GM11168 (cell line): Measurements from ENCODE around the gene DRC3.

Source experiments
- in situ Hi-C: fragments of 300-500 bp; cut with MboI; formaldehyde crosslinking; loops from one replicate; pipeline ENCODE4 v1.12.0; 2022; ENCODE audit warnings: low sequenced_read_pairs; ENCODE audit not compliant: unreplicated experiment

The DRC3 gene

DNA sequence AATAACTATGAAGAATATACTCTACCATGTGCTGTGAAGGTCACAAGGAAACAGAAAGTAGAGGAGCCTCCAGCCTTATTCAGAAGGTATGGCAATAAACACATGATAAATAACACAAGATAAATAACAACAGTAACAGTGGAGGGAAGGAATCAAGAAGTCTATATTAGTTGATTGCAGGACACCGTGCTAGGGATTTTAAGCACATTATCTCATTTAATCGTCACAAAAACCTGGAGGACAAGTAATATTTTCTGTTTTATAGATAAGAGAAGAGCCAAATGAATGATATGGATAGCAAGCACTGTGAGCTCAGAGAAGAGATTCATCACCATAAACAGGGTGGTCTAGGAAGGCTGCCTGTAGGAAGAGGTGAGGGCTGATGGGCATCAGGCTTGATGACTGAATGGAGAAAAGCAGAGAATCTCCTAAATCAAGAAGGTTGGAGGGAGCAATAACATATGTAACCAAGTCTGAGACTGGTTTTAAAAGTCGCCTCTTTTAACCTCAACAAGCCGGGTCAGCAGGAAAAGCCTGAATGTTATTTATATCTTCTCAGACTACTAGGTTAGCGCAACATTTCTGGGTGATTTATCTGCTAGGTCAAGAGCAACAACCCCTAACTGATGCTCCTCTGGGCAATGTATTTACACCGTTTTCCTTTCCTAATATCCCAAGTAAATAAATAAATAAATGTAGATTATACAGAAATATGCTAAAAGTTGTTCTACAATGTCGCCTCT lies 8.8 kb upstream of the DRC3 start:
- in situ Hi-C loops, result no loop called here

DNA sequence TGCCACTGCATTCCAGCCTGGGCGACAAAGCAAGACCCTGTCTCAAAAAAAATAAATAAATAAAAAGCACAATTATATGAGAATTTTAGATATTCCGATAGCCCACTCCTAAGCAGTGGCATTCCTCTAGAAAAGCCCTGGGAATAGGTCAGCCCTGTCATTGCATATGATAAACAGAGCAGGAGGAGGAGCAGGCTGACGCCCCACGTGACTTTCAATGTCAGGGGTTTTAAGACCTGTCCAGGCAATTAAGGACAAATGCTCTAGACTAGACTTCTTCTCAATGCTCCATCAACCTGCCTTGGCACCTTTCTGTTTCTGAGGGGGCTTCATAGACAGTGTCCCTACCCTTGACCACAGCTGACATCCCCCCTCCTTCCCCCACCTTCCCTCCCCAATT lies 8.0 kb upstream of the DRC3 start:
- in situ Hi-C loops, result no loop called here

DNA sequence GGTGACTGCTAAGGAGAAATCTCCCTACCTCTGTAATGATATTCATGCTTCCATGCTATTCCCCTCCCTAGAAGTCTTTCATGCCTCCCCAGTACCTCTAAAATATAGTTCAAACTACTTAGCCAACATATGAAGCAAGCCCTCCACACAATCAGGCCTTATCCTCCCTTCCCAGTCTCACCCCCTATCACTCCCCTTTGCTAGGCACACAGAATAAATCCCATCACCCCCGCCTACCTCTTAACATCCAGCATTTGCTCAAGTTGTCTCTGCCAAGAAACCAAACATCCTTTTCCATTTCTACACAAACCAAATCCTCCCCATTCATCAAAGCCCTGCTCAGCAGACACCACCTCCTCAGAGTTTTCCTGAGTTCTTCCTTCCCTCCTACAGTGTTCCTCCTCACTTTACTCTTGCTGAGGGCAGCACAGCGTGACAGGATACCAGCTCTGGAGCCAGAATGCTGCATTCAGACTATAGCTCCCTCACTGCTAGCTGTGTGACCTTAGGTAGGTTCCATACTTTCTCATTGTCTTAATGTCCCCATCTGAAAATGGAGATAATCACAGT lies 7.4 kb upstream of the DRC3 start:
- in situ Hi-C loops, result no loop called here

DNA sequence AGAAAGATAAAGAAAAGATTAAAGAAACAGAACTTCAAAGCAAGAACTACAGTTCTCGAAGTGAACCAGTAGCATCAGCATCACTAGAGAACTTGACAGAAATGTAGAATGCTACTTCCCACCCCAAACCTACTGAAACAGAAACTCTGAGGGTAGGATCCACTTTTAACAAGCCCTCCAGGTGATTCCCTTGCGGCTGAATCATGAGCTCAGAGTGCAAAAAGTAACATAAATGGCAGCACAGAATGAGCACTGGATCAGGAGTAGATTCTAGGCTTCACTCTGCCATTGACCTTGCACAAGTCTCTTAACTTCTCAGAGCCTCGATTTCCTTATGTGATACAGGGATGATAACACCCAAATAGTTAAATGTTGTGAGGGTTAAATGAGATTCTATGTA lies 6.3 kb upstream of the DRC3 start:
- in situ Hi-C loops, result no loop called here

DNA sequence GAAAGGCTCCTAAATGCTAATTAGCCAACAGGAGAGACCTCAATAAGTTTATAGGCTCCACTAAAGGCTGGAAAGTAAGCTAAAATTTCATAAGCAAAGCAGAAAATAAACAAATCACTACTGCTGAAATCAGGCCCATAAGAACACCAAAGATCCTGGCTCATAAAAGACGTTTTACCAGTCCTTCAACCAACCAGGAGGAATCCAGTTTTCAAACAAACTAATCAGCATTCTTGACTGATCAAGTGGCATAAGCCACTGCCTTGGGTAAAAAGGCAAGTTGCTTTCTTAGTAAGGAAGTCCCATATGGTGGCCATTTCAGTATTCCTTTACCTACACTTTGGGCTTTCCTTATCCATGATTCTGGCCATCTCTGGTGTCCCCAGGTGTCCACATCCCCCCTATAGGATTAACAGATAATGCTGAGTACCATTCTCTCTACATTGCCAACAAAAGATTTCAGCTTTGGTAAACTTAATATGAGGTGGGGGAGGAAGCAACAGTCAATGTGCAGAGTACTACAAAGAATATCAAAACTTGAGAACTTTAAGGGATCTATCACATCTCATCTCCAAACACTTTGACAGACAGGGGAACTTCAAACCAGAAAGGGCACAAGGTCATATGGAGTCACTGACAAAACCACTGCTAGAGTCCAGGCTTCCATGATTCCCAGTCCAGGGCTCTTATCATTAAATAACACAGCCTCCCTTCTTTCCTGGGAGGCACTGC lies 1.8 kb upstream of the DRC3 start:
- in situ Hi-C loops, result no loop called here

DNA sequence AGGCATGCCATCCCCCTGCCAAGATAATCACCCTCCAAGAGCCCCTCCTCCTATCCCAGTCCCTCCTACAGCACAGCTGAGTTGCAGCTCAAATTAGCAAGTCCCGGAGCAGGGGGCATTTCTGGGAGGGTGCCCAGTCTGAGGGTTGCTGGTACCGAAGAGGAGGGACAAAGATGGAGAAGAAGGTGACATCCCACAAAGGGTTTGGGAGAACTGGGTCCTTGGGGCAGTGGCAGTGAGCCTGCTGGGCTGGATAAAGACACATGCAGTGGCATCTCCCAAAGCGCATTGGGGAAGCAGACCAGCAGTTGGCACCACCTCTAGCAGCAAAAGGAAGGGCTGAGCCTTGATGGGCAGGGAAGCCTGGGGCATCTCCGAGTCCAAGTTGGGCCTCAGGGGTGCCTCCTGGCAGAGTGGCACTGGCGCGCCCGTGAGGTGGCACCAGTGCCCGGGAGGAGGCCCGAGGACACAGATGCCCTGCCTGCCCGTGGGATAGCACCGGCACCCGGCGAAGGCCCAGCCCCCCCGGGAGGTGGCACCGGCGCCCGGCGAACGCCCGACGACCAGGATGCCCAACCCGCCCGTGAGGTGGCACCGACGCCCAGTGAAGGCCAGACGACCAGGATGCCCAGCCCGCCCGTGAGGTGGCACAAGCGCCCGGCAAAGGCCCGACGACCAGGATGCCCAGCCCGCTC lies 1.1 kb upstream of the DRC3 start:
- in situ Hi-C loops, result no loop called here

DNA sequence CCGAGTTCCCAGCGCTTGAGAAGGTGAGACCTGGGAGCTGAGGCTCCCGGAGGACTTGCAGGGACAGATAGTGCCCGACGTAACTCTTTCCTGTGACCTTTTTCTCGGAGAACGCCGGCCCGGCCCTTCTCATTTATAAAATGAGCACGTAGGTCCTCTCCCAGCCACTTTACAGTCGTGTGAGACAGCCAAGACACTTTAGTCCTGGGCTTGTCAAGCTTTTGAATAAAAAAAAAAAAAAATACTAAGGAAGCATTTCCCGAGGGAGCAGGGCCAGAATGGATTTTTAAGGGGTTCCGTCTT lies 241 bp downstream of the DRC3 start:
- in situ Hi-C loops, result no loop called here

DNA sequence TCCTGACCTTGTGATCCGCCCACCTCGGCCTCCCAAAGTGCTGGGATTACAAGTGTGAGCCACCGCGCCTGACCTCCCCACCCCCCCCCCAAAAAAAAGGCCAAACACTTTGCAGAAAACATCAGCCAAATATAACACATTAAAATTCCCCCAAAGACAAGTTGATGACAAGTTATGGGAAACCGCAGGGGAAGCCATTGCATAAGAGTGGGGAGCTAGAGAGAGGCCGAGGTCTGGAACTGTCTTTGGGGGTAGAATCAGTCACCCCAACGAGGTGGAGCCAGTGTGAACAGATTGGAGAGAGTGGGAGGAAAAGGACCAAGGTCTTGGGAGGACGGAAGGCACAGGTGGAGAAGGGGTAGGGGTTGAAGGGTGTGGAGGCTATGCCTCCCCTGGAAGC lies 2.8 kb downstream of the DRC3 start:
- in situ Hi-C loops, result no loop called here

DNA sequence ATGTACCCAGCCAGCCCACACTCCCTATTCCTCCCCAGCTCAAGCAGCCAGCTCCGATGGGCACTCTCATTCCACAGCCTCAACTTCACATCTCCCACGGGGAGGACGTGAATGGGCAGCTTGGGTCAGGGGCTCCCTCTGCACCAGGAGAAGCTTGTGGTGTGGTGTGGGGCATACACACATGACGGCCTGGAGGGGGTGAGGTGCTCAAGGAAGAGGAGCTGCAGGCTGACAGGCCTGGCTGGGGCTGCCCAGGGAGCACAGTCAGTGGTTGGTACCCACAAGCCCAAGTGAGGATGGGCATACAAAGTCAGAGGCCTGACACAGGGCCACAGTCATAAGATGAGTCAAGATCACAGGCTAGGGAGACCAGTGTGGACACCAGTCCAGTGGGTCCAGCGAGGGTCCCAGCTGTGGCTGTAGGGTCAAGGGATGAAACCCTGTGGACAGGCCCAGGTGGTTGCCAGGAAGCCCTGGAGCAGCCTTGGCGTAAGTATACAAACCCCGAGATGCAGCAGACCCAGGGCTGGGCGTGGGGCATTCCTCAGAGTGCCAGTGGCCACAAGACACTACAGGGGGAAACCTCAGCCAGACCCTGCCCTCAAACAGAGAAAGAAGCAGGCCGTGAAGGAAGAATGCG lies 4.4 kb downstream of the DRC3 start:
- in situ Hi-C loops, result no loop called here

DNA sequence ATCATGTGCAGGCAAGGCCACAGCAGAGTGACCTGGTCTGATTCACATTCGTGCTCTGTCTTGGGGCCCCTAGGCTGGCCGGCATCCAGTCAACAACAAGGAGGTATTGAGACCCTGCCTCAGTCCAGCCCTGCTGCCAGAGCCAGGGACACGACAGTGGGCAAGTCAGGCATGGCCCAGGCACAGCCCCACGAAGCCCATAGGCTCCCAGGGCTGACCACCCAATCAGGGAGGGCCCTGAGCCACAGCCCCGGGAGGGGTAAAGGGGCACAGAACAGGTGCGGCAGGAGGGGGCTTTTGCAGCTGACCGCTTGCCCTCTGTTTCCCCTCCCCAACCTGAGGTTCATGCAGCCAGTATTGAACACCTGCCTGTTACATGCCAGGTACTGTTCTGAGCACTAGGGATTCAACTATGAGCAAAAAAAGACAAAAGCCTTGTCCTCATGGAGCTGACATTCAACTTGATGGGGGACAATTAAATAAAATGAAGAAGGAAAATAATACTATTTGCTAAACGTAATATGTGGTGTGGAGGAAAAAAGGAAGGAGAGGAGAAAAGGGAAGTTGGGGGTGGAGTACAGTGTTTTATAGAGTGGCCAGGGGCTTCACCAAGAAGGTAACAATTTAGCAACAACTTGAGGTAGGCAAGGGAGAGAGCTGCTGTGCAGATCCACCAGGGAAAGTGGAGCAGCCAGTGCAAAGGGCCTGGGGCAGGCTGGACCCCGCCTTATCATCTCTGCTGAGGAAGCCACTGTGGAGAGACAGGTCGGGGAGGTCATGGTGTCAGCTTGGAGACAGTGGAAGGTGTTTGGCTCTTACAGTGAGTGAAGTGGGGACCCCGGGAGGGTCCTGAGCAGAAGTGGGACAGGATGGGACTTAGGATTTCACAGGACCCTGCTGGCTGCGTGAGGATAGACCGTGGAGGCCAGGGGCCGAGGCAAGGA lies 6.1 kb downstream of the DRC3 start:
- in situ Hi-C loops, result no loop called here

DNA sequence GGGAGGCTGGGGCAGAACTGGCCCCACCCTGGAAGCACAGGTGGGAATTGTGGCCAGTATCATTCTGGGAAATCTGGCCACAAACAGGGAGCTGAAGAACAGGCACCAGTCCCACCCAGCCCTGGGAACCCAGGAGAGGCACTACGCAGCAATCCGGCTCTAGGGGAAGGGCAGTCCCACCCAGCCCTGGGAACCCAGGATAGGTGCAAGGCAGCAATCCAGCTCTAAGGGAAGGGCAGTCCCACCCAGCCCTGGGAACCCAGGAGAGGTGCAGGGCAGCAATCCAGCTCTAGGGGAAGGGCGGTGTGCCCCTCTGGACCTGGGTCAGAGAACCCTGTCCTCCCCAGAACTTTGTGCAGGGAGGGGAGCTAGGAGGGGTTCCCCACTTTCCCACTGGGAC lies 7.1 kb downstream of the DRC3 start:
- in situ Hi-C loops, result no loop called here

DNA sequence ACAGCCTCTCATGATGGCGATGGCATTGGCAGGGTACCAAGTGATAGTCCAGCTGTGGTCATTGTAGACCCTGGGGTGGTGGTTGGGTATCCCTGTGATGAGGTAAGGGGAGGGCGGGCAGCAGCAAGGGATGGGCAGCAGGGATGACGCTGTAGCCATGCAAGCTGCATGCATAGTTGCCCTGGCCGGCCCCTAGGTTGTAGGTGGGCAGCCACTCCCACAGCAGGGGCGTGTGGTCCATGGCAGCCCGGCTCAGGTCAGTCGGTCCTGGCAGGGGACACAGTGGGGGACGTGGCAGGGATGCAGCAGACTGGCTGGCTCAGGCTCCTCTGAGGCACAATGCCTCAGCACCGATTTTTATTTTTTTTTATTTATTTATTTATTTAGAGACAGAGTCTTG lies 8.7 kb downstream of the DRC3 start:
- in situ Hi-C loops, result no loop called here

DNA sequence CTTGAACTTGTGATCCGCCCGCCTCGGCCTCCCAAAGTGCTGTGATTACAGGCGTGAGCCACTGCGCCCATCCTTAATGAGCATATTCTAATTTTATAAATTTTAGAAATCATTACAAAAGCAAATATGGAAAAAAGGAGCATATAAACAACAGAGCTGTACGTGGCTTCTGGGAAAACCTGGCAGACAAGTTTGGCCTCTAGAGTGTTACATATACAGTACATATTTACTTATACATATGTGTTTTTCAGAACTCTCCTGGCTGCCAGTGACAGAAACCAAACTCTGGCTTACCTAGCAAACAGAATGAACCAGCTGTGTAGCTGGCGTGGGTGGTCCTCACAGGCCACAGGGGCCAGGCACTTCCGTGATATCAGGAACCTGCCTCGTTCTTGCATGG lies 10.1 kb downstream of the DRC3 start:
- in situ Hi-C loops, result no loop called here

DNA sequence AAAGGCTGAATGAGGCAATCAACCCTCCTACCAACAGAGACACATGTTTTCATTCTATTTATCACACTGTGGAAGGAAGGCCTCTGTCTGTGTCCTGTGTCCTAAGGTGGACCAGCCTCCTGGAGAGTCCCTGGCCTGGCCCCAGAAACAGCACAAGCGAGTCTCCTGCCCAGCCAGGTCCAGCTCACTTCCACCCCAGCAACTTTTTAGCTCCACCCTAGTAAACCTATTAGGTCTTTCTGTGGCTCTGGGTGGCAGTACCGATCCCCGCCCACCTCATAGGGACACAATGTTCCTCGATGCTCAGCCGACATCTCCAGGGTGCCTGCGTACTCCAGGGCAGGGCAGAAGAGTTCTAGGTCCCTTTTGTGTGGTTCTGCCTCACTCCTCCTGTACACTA lies 10.7 kb downstream of the DRC3 start:
- in situ Hi-C loops, result no loop called here

DNA sequence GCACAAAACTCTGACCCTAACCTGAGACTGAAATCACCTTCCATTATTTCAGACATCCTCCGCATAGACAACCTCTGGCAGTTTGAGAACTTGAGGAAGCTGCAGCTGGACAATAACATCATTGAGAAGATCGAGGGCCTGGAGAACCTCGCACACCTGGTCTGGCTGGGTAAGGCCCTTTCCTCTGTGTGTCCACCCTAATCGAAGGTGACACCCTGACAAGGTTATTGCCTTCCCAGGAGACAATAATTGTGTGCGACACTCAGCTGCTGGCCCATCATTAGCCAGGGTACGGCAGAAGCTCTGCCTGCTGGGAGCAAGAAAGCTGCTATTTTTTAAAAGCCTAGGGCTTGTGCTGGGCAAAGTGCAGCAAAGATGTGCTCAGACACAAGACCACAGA lies 11.1 kb downstream of the DRC3 start:
- in situ Hi-C loops, result no loop called here

DNA sequence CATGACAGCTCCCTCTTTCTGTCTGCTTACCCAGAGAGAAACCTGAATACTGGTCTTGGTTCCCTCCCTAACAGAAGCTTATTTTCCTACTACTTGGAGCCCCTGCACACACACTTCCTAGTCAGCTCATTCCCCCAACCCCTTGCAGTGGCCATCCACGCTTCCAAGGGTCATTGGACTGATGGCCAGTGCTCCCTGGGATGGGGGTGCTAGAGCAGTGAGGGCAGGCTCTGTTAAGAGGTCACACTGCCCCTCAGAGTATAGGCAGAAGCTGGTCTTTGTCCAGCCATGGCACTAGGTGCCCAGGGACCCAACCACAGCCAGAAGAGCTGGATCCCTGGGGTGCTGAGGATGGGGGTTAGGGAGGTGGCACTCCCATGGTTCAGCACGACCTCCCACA lies 12.5 kb downstream of the DRC3 start:
- in situ Hi-C loops, result no loop called here

DNA sequence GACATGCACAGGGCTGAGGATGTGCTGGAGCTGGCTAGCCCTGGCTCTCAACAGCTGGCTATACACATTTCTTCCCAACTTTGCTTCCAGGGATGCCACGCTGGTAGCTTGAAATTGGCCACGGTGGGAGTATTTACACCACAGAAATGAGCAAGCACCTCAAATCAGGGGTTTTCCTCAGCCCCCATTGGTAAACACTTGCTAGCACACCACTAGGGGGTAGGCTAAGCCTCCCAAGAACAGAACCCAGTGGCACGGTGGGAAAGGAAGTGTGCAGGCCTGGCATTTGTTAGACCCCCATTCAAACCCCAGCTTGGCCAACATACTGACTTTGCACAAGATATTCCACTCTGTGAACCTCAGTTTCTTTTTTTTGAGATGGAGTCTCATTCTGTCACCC lies 12.9 kb downstream of the DRC3 start:
- in situ Hi-C loops, result no loop called here

DNA sequence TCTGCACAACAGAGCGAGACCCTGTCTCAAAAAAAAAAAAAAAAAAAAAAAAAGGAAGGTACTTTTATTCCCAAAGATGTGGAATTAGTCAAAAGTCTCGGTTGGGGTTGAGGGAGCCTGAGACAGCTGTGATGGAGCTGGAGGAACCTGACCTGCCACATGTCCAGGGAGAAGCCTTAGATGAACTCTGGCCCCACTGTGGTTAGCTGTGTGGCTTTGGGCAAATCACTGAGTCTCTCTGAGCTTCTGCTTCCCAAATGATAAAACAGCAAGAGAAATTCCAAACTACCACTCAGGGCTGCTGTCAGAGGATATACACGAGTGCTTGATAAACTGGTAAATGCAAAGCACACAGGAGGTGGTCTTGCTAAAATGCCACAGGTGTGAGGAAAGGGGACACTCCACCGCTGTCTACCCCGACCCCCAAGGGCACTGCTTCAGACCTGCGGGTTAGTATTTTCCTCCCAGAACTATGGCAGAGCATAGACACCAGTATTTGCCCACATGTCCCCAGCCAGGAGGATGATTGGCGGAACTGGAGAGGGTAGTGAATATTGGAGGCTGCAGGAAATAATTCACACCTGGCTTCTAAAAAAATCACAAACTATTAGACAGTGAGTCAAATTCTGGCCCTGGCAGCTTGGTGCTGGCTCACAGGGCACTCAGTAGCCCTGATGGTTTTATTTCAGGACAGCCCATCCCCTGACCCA lies 14.7 kb downstream of the DRC3 start:
- in situ Hi-C loops, result no loop called here

DNA sequence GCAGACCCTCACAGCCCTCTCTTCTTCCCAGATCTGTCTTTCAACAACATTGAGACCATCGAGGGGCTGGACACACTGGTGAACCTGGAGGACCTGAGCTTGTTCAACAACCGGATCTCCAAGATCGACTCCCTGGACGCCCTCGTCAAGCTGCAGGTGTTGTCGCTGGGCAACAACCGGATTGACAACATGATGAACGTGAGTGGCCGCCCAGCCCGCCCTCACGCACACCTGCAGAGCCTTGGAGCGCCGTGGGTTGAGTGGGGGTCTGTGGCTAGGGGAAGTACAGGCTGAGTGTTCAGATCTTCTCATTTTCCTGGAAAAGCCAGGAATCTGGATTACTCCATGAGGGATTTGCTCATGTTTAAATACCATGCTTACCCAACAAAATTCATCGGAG lies 15.2 kb downstream of the DRC3 start:
- in situ Hi-C loops, result no loop called here
